ENCODE results near the gene RCBTB1.

The RCBTB1 gene

DNA sequence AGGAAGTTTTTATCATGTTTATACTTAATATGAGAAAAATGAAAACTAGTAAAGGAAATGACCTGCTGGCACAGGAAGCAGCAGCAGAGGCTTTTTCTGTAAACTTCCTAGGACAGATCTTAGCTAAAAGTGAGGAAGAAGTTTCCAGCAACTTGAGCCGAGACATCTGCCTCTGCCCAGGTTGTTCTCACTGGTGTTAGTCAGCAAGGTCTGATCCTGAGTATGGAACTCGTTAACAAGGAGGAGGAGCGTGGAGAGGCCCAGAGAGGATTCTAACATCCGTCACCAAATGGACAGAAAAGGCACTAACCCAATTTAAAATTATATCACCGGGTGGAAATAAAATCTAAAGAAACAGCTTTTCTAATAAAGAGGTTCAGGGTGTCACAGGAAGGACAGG is 46.0 kb downstream of the RCBTB1 start:
- H3K4me3 ChIP-seq (ENCODE audit: low read depth, low read length) = no peak overlapping the region
- TF ChIP-seq, protein P1, sequence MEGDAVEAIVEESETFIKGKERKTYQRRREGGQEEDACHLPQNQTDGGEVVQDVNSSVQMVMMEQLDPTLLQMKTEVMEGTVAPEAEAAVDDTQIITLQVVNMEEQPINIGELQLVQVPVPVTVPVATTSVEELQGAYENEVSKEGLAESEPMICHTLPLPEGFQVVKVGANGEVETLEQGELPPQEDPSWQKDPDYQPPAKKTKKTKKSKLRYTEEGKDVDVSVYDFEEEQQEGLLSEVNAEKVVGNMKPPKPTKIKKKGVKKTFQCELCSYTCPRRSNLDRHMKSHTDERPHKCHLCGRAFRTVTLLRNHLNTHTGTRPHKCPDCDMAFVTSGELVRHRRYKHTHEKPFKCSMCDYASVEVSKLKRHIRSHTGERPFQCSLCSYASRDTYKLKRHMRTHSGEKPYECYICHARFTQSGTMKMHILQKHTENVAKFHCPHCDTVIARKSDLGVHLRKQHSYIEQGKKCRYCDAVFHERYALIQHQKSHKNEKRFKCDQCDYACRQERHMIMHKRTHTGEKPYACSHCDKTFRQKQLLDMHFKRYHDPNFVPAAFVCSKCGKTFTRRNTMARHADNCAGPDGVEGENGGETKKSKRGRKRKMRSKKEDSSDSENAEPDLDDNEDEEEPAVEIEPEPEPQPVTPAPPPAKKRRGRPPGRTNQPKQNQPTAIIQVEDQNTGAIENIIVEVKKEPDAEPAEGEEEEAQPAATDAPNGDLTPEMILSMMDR (IDR thresholded peaks at IDR 0.05; ENCODE audit: low read depth, low read length) = no peak

DNA sequence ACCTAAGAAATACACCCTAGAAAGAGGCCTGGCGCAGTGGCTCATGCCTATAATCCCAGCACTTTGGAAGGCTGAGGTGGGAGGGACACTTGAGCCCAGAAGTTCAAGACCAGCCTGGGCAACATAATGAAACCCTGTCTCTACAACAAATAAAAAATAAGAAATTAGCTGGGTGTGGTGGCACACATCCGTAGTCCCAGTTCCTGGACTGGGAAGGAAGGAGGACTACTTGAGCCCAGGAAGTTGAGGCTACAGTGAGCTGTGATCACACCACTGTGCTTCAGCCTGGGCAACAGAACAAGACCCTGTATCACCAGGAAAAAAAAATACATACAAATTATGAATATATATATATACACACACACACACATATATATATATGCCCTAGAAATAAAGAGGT is 47.0 kb downstream of the RCBTB1 start:
- H3K4me3 ChIP-seq (ENCODE audit: low read depth, low read length) = no peak overlapping the region
- TF ChIP-seq, protein P1 (IDR thresholded peaks at IDR 0.05; ENCODE audit: low read depth, low read length) = no peak

DNA sequence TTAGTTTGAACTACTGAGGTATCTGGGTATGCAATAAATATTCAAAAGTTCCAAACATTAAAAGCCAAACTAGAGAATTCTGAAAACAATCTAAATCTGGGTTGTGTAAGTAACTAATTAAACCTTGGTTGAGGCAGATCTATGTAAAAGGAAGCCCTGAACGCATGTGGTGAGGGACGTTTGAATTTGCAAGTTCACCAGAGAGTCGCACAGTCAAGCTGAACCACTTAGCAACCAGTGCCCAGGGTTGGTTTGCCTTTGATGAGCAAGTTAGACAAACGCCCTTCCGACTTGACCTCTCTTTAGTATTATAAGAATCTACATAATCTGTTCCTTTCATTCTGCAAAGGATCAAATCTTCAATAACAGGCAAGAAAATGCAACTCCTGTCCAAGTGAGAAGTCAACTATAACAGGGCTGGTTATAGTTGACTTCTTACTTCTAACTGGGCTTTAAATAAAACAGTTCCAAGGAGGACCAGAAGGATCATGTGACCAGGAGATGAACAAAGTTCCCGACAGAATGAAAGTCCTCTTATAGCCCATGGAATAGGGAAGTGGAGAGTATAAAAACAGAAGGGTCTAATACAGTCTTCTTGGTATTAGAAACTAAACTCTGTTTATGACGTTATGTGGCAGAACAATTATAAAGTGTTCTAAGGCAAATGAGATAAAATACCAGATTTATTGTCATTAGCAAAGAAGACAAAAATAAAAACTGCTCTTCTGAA is 49.0 kb downstream of the RCBTB1 start:
- TF ChIP-seq, protein P1 (IDR thresholded peaks at IDR 0.05; ENCODE audit: low read depth, low read length) = no peak
- no peak overlapping the region for H3K4me3 ChIP-seq (ENCODE audit: low read depth, low read length)

DNA sequence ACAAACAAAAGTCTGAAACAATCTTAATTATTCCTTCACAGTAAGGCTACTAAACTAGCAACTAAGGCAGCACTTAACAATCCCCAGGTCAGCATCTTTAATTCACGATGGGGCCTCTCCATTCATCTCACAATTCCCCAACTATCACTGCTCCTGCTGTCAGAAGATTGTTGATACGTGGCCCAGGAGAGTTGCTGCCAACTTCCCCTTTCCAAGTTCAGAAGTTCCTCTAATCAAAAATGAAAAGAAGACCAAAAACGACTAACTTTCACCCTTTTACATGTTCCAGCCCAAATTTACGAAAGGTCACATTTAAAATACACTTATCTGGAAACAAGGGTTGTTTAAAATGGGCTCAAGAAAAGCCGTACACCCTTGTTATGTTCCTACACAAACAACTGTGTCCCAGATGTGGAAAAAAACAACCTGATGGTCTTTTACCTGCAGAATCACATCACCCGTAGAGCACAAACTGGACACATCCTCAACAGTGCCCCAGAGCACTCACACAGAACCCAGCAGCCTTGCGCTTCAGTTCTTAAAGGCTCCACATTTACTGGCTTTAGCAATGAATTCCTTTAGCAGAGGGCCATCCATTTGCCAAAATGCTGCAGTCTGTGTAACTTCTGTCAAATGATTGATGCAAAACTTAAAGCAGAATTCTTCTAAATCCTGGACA is 51.6 kb downstream of the RCBTB1 start:
- H3K4me3 ChIP-seq (ENCODE audit: low read depth, low read length) = no peak overlapping the region
- TF ChIP-seq, protein P1 (IDR thresholded peaks at IDR 0.05; ENCODE audit: low read depth, low read length) = no peak

DNA sequence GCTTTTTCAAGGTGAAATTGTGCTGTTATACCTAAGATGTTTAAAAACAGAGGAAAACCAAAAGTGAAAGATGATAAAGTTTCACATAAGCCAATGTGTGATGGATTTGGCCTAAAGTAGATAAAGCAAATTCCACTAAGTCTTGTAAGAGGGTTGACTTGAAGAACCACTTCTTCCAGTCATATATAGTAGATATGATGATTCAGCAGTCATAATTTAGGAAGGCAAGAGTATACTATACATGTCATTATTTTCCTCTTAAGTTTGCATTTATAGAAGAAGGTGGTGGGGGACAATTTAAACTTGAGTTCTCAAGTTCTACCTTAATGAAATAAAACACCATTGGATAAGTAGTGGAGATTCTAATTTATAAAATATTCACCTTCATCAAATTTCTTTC is 52.3 kb downstream of the RCBTB1 start:
- TF ChIP-seq, protein P1 (IDR thresholded peaks at IDR 0.05; ENCODE audit: low read depth, low read length) = no peak
- no peak overlapping the region for H3K4me3 ChIP-seq (ENCODE audit: low read depth, low read length)

DNA sequence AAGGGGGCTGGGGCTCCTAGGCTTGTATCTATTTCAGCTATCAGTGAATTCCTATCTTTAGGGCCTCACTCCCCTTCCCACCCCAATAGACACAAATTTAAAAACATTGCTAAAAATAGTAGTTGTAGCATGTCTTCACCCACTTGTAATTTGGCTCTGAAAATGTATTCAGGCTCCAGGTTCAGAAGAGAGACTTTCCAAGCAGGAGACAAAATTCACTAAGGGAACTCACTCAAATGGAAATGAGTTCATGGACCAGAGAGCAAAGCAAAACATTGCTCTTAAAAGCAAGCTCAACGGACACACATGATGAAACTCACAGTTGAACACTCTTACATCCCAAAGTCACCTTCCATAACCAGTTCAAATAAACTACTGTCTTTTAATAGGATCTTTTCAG is 52.8 kb downstream of the RCBTB1 start:
- TF ChIP-seq, protein P1 (IDR thresholded peaks at IDR 0.05; ENCODE audit: low read depth, low read length) = no peak
- no peak overlapping the region for H3K4me3 ChIP-seq (ENCODE audit: low read depth, low read length)

DNA sequence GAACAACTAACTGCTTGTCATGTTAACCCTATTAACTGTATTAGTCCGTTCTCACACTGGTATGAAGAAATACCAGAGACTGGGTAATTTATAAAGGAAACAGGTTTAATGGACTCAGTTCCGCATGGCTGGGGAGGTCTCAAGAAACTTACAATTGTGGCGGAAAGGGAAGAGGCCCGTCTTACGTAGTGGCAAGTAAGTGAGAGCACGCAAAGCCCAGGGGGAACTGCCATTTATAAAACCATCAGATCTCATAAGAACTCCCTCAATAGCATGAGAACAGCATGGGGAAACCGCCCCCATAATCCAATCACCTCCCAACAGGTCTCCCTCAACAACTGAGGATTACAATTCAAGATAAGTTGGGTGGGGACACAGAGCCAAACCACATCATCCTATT is 54.9 kb downstream of the RCBTB1 start:
- TF ChIP-seq, protein P1 (IDR thresholded peaks at IDR 0.05; ENCODE audit: low read depth, low read length) = no peak
- H3K4me3 ChIP-seq (ENCODE audit: low read depth, low read length) = no peak overlapping the region
